Small intestine (tissue), 16 donors: ENCODE measurements around the gene USP17L25. TPM values are rescaled to one million over a fixed set of nuclear protein-coding genes. Genes with fewer than 3 reads are reported as not detected.
"Not testable (repeated sequence)": the region's sequence is repeated elsewhere in the genome, so short reads cannot be mapped to it uniquely, and the experiment has no call there.

Experiments used
- DNase-seq, 2 donors: peaks; one replicate each; pipeline versions ENCODE4 v3.0.0 to v3.0.0-alpha.2; 2013
- FAIRE-seq: peaks from 2 replicates; lab custom pipeline; 2012; peaks lifted over from hg19 to GRCh38; lab: Jason Lieb, UNC
- H3K27ac ChIP-seq, 3 donors: one replicate each; pipeline ENCODE4 v1.5.1; 2013; ENCODE audit warnings: low read length in 2 of 3, mild to moderate bottlenecking in 2 of 3, control low read depth in 1 of 3, inconsistent platforms in 1 of 3, low read depth in 1 of 3, moderate library complexity in 1 of 3
- H3K27me3 ChIP-seq, 3 donors: one replicate each; pipeline ENCODE4 v1.6.1; 2013; ENCODE audit warnings: low read length in 3 of 3, inconsistent platforms in 1 of 3; ENCODE audit not compliant: control insufficient read depth in 3 of 3, insufficient read depth in 3 of 3
- H3K36me3 ChIP-seq, 3 donors: one replicate each; pipeline ENCODE4 v1.6.1; 2013; ENCODE audit warnings: low read length in 3 of 3, inconsistent platforms in 1 of 3, low read depth in 1 of 3, mild to moderate bottlenecking in 1 of 3, moderate library complexity in 1 of 3; ENCODE audit not compliant: control insufficient read depth in 3 of 3, insufficient read depth in 2 of 3
- H3K4me1 ChIP-seq, 3 donors: one replicate each; pipeline ENCODE4 v1.6.1; 2013; ENCODE audit warnings: low read length in 2 of 3, inconsistent platforms in 1 of 3, low read depth in 1 of 3, mild to moderate bottlenecking in 1 of 3, moderate library complexity in 1 of 3; ENCODE audit not compliant: control insufficient read depth in 3 of 3, insufficient read depth in 2 of 3
- H3K4me3 ChIP-seq, 3 donors: one replicate each; pipeline ENCODE4 v1.5.1; 2013; ENCODE audit warnings: low read length in 3 of 3, control low read depth in 1 of 3, inconsistent platforms in 1 of 3, low read depth in 1 of 3, mild to moderate bottlenecking in 1 of 3, moderate library complexity in 1 of 3
- H3K9me3 ChIP-seq, 2 donors: one replicate each; pipeline ENCODE4 v1.6.1; 2013; ENCODE audit warnings: low read depth in 1 of 2, low read length in 1 of 2; ENCODE audit not compliant: control insufficient read depth in 2 of 2, insufficient read depth in 1 of 2
- WGBS, 3 donors: extraction: QIAGEN DNeasy Blood & Tissue Kit; methylation state at CpG; one replicate each; pipeline ENCODE4 v1.1.7; 2013; 5-methylcytosine and 5-hydroxymethylcytosine counted together
- long read RNA-seq, 10 donors: transcript quantifications; one replicate each; lab custom pipeline, GENCODE V29; 2026
- polyA plus RNA-seq, 4 donors: library from polyadenylated mRNA; stranded (reverse) in 3 of 4; unstranded in 1 of 4; fragments of 200-250 nt in 3 of 4; fragments of 120-200 nt in 1 of 4; gene quantifications; one replicate each; pipeline versions ENCODE4 v1.2.1 to v1.2.3, GENCODE V29; 2013
- donor health status: healthy with polysubstance abuse.
- donor health status: control.
- donor health status: control.
- donor health status: Bipolar disorder and iron deficiency.
- donor health status: healthy.

USP17L25 gene
- polyA plus RNA-seq, result not detected
- long read RNA-seq, donor 1, result 0 reads
- long read RNA-seq, donor 2, result 0 reads
- long read RNA-seq, donor 3, result 0 reads
- long read RNA-seq, donor 4, result 0 reads
- long read RNA-seq, donor 5, result 0 reads
- long read RNA-seq, donor 6, result 0 reads
- long read RNA-seq, donor 7, result 0 reads
- long read RNA-seq, donor 8, result 0 reads
- long read RNA-seq, donor 9, result 0 reads
- long read RNA-seq, donor 10, result 0 reads

GRCh38 chr4:9329611-9330010 is at the start of gene USP17L25:
USP17L25 (plus strand) TSS chr4:9329911; CDS start chr4:9329911, 0 bp downstream.
- not testable (repeated sequence) for H3K36me3 ChIP-seq, H3K4me1 ChIP-seq, H3K9me3 ChIP-seq, H3K4me3 ChIP-seq, DNase-seq, H3K27me3 ChIP-seq, H3K27ac ChIP-seq, FAIRE-seq
- no CpG with 5 or more reads among the region's 15 CpGs for WGBS, 3 donors

GRCh38 chr4:9324191-9324590 is 5.5 kb upstream of the USP17L25 start:
- not testable (repeated sequence) for H3K27me3 ChIP-seq, H3K4me3 ChIP-seq, H3K36me3 ChIP-seq, H3K27ac ChIP-seq, DNase-seq, FAIRE-seq, H3K4me1 ChIP-seq, H3K9me3 ChIP-seq
- WGBS, 3 donors, result 91 to 95% (median 93%) methylated on average over 1 of the region's 13 CpGs

- WGBS, 3 donors, result no CpG with 5 or more reads among the region's 15 CpGs
Measured at GRCh38 chr4:9324865-9325264, 4.8 kb upstream of the USP17L25 start, which contains the start of gene USP17L24. USP17L24 (plus strand) TSS chr4:9325165; CDS start chr4:9325165, 0 bp downstream.

GRCh38 chr4:9334358-9334757 is 4.6 kb downstream of the USP17L25 start, which contains the start of gene USP17L26:
USP17L26 (plus strand) TSS chr4:9334658; CDS start chr4:9334658, 0 bp downstream.
- H3K9me3 ChIP-seq, FAIRE-seq, H3K36me3 ChIP-seq, H3K27me3 ChIP-seq, H3K27ac ChIP-seq, H3K4me1 ChIP-seq, H3K4me3 ChIP-seq, DNase-seq: not testable (repeated sequence)
- WGBS, 3 donors, result 100% methylated on average over 3 of the region's 15 CpGs; no CpG with 5 or more reads in 2 of the 3 donors

More at GRCh38 chr4:9324865-9325264, 4.8 kb upstream of the USP17L25 start, which contains the start of gene USP17L24:
- H3K9me3 ChIP-seq, H3K27ac ChIP-seq, H3K27me3 ChIP-seq, DNase-seq, H3K36me3 ChIP-seq, H3K4me1 ChIP-seq, H3K4me3 ChIP-seq, FAIRE-seq: not testable (repeated sequence)

- H3K4me1 ChIP-seq, H3K9me3 ChIP-seq, H3K27ac ChIP-seq, H3K4me3 ChIP-seq, H3K27me3 ChIP-seq, H3K36me3 ChIP-seq, FAIRE-seq, DNase-seq: not testable (repeated sequence)
- no CpG with 5 or more reads among the region's 15 CpGs for WGBS, 3 donors
Measured at GRCh38 chr4:9339103-9339502, 9.4 kb downstream of the USP17L25 start, which contains the start of gene USP17L5. USP17L5 (plus strand) TSS chr4:9339403; CDS start chr4:9339403, 0 bp downstream.

GRCh38 chr4:9343848-9344247 is 14.1 kb downstream of the USP17L25 start, which contains the start of gene USP17L27:
USP17L27 (plus strand) TSS chr4:9344148; CDS start chr4:9344148, 0 bp downstream.
- no CpG with 5 or more reads among the region's 15 CpGs for WGBS, 3 donors
- DNase-seq, FAIRE-seq, H3K27ac ChIP-seq, H3K4me3 ChIP-seq, H3K36me3 ChIP-seq, H3K9me3 ChIP-seq, H3K4me1 ChIP-seq, H3K27me3 ChIP-seq: not testable (repeated sequence)

GRCh38 chr4:9348593-9348992 is 18.9 kb downstream of the USP17L25 start, which contains the start of gene USP17L28:
USP17L28 (plus strand) TSS chr4:9348893; CDS start chr4:9348893, 0 bp downstream.
- not testable (repeated sequence) for H3K4me1 ChIP-seq, H3K27me3 ChIP-seq, FAIRE-seq, H3K27ac ChIP-seq, DNase-seq, H3K4me3 ChIP-seq, H3K9me3 ChIP-seq, H3K36me3 ChIP-seq
- no CpG with 5 or more reads among the region's 15 CpGs for WGBS, 3 donors

- not testable (repeated sequence) for H3K4me1 ChIP-seq, FAIRE-seq, H3K27ac ChIP-seq, H3K36me3 ChIP-seq, H3K4me3 ChIP-seq, DNase-seq, H3K27me3 ChIP-seq, H3K9me3 ChIP-seq
- 93 to 96% (median 96%) methylated on average over 3 to 13 of the region's 18 CpGs for WGBS, 3 donors
Measured at GRCh38 chr4:9350866-9351265, 21.2 kb downstream of the USP17L25 start.
